ENCODE data around the gene NFATC1. TPM values are rescaled to one million over a fixed set of nuclear protein-coding genes. Genes with fewer than 3 reads are reported as not detected.

The NFATC1 gene
- total RNA-seq, 1 donor from 2014 or later = 18.5 TPM

GRCh38 chr18:79447703-79448367, 52.1 kb downstream of the NFATC1 start:
- intact Hi-C loops (cut with DNase I) = no loop called here
- ATAC-seq (no peak), DNase-seq (ENCODE audit: missing footprints) (no peak)

GRCh38 chr18:79448621-79449020, 52.9 kb downstream of the NFATC1 start:
- DNase-seq (ENCODE audit: missing footprints) (no peak), ATAC-seq (no peak)
- intact Hi-C loops (cut with DNase I) = no loop called here

GRCh38 chr18:79449551-79450288, 54.0 kb downstream of the NFATC1 start:
- DNase-seq (ENCODE audit: missing footprints) (no peak), ATAC-seq (no peak)
- intact Hi-C loops (cut with DNase I) = no loop called here

GRCh38 chr18:79450289-79451080, 54.8 kb downstream of the NFATC1 start:
- DNase-seq (ENCODE audit: missing footprints) (no peak), ATAC-seq (no peak)
- intact Hi-C loops (cut with DNase I) = no loop called here

- no peak for ATAC-seq
- intact Hi-C loops (cut with DNase I) = no loop called here
- DNase-seq (ENCODE audit: missing footprints) = no peak
These were observed 55.8 kb downstream of the NFATC1 start for GRCh38 chr18:79451237-79452125.

- no peak for DNase-seq (ENCODE audit: missing footprints)
- intact Hi-C loops (cut with DNase I) = no loop called here
These were observed 56.7 kb downstream of the NFATC1 start for GRCh38 chr18:79452190-79452990.

GRCh38 chr18:79452991-79453645, 57.4 kb downstream of the NFATC1 start:
- ATAC-seq = no peak
- DNase-seq (ENCODE audit: missing footprints) = no peak
- intact Hi-C loops (cut with DNase I) = no loop called here

More at GRCh38 chr18:79452190-79452990, 56.7 kb downstream of the NFATC1 start:
- ATAC-seq = no peak

GRCh38 chr18:79453816-79454735, 58.3 kb downstream of the NFATC1 start:
- intact Hi-C loops (cut with DNase I) = no loop called here
- ATAC-seq = no peak

GRCh38 chr18:79455261-79455660, 59.5 kb downstream of the NFATC1 start:
- intact Hi-C loops (cut with DNase I) = loop anchor here (5.0 kb wide), 1 partner anchor 72 kb away; no protein-coding TSS in a partner anchor
- ATAC-seq (no peak), DNase-seq (ENCODE audit: missing footprints) (no peak)

More at GRCh38 chr18:79453816-79454735, 58.3 kb downstream of the NFATC1 start:
- DNase-seq (ENCODE audit: missing footprints) = no peak

GRCh38 chr18:79456105-79456980, 60.6 kb downstream of the NFATC1 start:
- DNase-seq (ENCODE audit: missing footprints) (no peak), ATAC-seq (no peak)
- intact Hi-C loops (cut with DNase I) = loop anchor here (5.0 kb wide), 1 partner anchor 71 kb away; no protein-coding TSS in a partner anchor

GRCh38 chr18:79457239-79457638, 61.5 kb downstream of the NFATC1 start:
- ATAC-seq = no peak
- intact Hi-C loops (cut with DNase I) = loop anchor here (5.0 kb wide), 1 partner anchor 70 kb away; no protein-coding TSS in a partner anchor
- no peak for DNase-seq (ENCODE audit: missing footprints)

GRCh38 chr18:79457652-79458051, 61.9 kb downstream of the NFATC1 start:
- DNase-seq (ENCODE audit: missing footprints) (no peak), ATAC-seq (no peak)
- intact Hi-C loops (cut with DNase I) = loop anchor here (2.0 to 5.0 kb wide), 3 partner anchors 49 to 70 kb away; no protein-coding TSS in a partner anchor

- peak; percentile 90 for ATAC-seq
- intact Hi-C loops (cut with DNase I) = loop anchor here (2.0 to 5.0 kb wide), 3 partner anchors 49 to 69 kb away; no protein-coding TSS in a partner anchor
- no peak for DNase-seq (ENCODE audit: missing footprints)
These were observed 62.6 kb downstream of the NFATC1 start for GRCh38 chr18:79458131-79458838.
